ENCODE data around the gene GRIK3.
"Not testable (repeated sequence)": the region's sequence is repeated elsewhere in the genome, so short reads cannot be mapped to it uniquely, and the experiment has no call there.

Gene GRIK3

GRCh38 chr1:36768486-36769178, 265.7 kb downstream of the GRIK3 start:
- no peak for TF ChIP-seq CTCF (IDR thresholded peaks at IDR 0.05; ENCODE audit: low read depth, low read length, missing control alignments)
- no peak for DNase-seq (ENCODE audit: extremely low read depth, low read depth)
- no peak overlapping the region for H3K4me3 ChIP-seq (replicated peaks; ENCODE audit: low read depth, low read length)

- H3K4me3 ChIP-seq (replicated peaks; ENCODE audit: low read depth, low read length); DNase-seq (ENCODE audit: extremely low read depth, low read depth): not testable (repeated sequence)
These were observed 266.9 kb downstream of the GRIK3 start for GRCh38 chr1:36767429-36767828.

DNA sequence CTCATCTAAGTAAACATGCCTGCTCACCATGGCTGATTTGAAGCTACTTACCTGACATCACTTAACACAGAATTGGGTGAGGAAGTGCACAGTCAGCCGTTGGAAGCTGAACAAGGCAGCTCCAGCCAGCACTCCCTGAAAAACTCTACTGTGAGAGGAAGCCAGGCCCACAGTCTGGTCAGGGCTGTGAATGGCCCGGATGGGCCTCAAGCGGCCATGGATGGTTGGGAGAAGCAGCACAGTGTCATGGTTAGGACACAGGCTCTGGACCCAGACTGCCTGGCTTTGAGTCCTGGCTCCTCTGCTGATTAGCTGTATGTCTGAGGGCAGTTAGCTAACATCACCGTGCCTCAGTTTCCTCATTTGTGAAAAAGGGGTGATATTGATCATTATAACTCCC, 267.8 kb downstream of the GRIK3 start:
- no peak for DNase-seq (ENCODE audit: extremely low read depth, low read depth)
- no peak overlapping the region for H3K4me3 ChIP-seq (replicated peaks; ENCODE audit: low read depth, low read length)
- no peak for TF ChIP-seq CTCF (IDR thresholded peaks at IDR 0.05; ENCODE audit: low read depth, low read length, missing control alignments)

DNA sequence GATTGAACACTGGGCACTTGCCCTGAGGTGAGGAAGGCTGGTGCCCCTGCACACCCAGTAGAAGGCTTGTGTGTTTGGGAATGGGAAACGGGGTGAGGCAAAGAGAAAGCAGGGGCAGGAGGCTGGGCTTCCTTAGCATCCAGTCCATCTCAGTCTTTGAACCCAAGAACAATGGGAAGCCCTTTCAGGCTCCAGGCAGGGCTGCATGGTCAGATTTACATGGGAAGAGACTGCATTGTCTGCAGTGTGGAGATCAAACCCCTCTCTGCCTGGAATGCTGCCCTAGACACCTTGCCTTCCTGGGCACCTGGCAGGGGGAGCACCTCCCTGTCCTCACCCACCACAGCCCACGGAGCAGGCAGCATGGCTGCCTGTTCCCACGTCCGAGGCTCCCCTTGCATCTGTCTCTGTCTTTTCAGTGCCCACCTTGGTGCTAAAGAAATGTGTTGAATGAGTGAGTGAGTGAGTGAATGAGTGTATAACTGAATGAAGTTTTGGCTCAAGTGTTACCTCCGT, 268.5 kb downstream of the GRIK3 start:
- TF ChIP-seq CTCF (IDR thresholded peaks at IDR 0.05; ENCODE audit: low read depth, low read length, missing control alignments), result no peak
- no peak for DNase-seq (ENCODE audit: extremely low read depth, low read depth)
- no peak overlapping the region for H3K4me3 ChIP-seq (replicated peaks; ENCODE audit: low read depth, low read length)

DNA sequence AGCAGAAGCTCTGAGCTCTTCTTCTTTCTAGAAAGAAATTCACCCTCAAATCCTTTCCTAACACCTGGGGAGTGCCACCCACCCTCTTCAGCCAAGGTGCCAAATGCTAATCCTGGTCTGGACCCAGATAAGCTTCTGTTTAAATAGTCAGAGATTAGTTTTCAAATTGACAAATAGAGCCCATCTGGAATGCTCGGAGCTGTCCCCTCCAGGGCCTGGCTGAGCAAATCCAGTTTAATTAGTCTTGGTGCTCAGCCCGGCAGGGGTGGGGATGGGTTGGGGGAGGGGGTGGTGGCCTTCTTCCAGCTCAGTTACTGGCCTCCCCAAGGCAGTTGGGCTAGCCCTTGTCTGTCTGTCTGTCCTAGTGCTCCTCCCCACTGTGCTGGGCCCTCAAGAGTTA, 269.5 kb downstream of the GRIK3 start:
- TF ChIP-seq CTCF (IDR thresholded peaks at IDR 0.05; ENCODE audit: low read depth, low read length, missing control alignments), result no peak
- no peak for DNase-seq (ENCODE audit: extremely low read depth, low read depth)
- no peak overlapping the region for H3K4me3 ChIP-seq (replicated peaks; ENCODE audit: low read depth, low read length)

DNA sequence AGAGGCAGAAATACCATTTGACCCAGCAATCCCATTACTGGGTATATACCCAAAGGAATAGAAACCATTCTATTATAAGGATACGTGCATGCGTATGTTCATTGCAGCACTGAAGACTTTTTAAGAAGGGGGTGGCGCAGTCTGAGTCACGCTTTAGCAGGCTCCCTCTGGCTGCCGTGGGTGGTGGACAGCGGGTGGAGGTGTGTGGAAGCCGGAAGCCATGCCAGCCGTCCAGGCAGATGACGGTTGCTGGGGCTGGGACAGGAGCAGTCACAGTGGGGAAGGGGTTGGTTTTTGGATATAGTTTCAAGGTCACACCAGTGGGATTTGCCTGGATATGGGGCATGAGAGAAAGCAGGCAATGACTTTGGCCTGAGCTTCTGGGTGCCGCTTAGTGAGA, 270.5 kb downstream of the GRIK3 start:
- no peak overlapping the region for H3K4me3 ChIP-seq (replicated peaks; ENCODE audit: low read depth, low read length)
- DNase-seq (ENCODE audit: extremely low read depth, low read depth), result no peak
- TF ChIP-seq CTCF (IDR thresholded peaks at IDR 0.05; ENCODE audit: low read depth, low read length, missing control alignments), result no peak

GRCh38 chr1:36762174-36762573, 272.1 kb downstream of the GRIK3 start:
- H3K4me3 ChIP-seq (replicated peaks; ENCODE audit: low read depth, low read length), result no peak overlapping the region
- TF ChIP-seq CTCF (IDR thresholded peaks at IDR 0.05; ENCODE audit: low read depth, low read length, missing control alignments), result no peak
- no peak for DNase-seq (ENCODE audit: extremely low read depth, low read depth)
